Measurements from ENCODE around the gene OSMR. TPM values are rescaled to one million over a fixed set of nuclear protein-coding genes. Genes with fewer than 3 reads are reported as not detected.
"Not testable (repeated sequence)": the region's sequence is repeated elsewhere in the genome, so short reads cannot be mapped to it uniquely, and the experiment has no call there.

Gene OSMR
- total RNA-seq, 1 experiment from 2014 or later = 1.6 TPM

- Mint-ChIP-seq H3K4me3 (no peak overlapping the region), H3K27ac (no peak overlapping the region), H3K9me3 (peaks cover 32 to 35% of the 10 kb centered on the region in 2 experiments), H3K36me3 (ENCODE audit: insufficient read depth in 1 of 3, low read depth in 3 of 3) (peaks cover 2 to 28% (median 13%) of the 10 kb centered on the region in 3 experiments; a peak in 6 of 7 replicates), H3K4me1 (no peaks in the 10 kb centered on the region), H3K27me3 (ENCODE audit: low read depth) (peaks cover 2% of the 10 kb centered on the region)
- Histone ChIP-seq H2BK5ac (ENCODE audit: insufficient read length, low read length) (no peak overlapping the region), H3K79me2 (ENCODE audit: insufficient read depth, low read length) (no peaks in the 10 kb centered on the region), H3K79me1 (ENCODE audit: insufficient read depth, low read depth, low read length, poor library complexity, severe bottlenecking) (no peaks in the 10 kb centered on the region), H3K27me3 (ENCODE audit: insufficient read depth, low read length) (no peaks in the 10 kb centered on the region), H4K20me1 (ENCODE audit: control insufficient read depth, insufficient read depth, insufficient read length) (no peaks in the 10 kb centered on the region), H3K27ac (ENCODE audit: insufficient read length, low read depth, low read length) (no peak overlapping the region), H3K4me1 (ENCODE audit: insufficient read depth, low read length) (no peaks in the 10 kb centered on the region), H3K23me2 (ENCODE audit: insufficient read length, low read depth, low read length, poor library complexity, severe bottlenecking) (no peaks in the 10 kb centered on the region), H3K23ac (ENCODE audit: insufficient read length, low read depth, low read length) (no peak overlapping the region), H3K56ac (ENCODE audit: insufficient read length, low read depth, low read length) (no peak overlapping the region), H2BK120ac (ENCODE audit: low read depth, low read length, poor library complexity, severe bottlenecking) (no peak overlapping the region), H4K5ac (ENCODE audit: insufficient read length, low read depth, low read length) (no peak overlapping the region), H3K18ac (ENCODE audit: insufficient read length, low read depth, low read length) (no peak overlapping the region), H4K8ac (replicated peaks; ENCODE audit: insufficient read length, low read depth, low read length) (no peak overlapping the region), H3K9me3 (ENCODE audit: control insufficient read depth, low read depth, low read length) (no peaks in the 10 kb centered on the region), H2BK20ac (ENCODE audit: low read depth, low read length, poor library complexity, severe bottlenecking) (no peak overlapping the region), H3K4ac (ENCODE audit: low read depth, low read length) (no peak overlapping the region), H3T11ph (ENCODE audit: low read length) (no peak overlapping the region), H2AFZ (ENCODE audit: low read length) (no peak overlapping the region), H2AK5ac (ENCODE audit: insufficient read length, low read length) (no peak overlapping the region), H3K14ac (ENCODE audit: insufficient read depth, low read length) (no peak overlapping the region), H2BK15ac (ENCODE audit: low read depth, low read length) (no peak overlapping the region), H3K9ac (ENCODE audit: extremely low read depth, insufficient read length, low read length) (no peak overlapping the region), H4K91ac (ENCODE audit: insufficient read length, low read depth, low read length) (no peak overlapping the region), H3K4me2 (ENCODE audit: insufficient read depth, insufficient read length, low read length) (no peak overlapping the region), H2BK12ac (ENCODE audit: insufficient read length, low read depth, low read length) (no peak overlapping the region)
- DNase-seq = no peak
- no peak for TF ChIP-seq CTCF (conservative IDR thresholded peaks at IDR 0.05)
- no CpG with 5 or more reads among the region's 3 CpGs for WGBS (ENCODE audit: extremely low coverage, insufficient read length, low lambda C conversion rate)
These were observed 13.0 kb downstream of the OSMR start for GRCh38 chr5:38858839-38859238.

GRCh38 chr5:38861986-38862770 lies 16.4 kb downstream of the OSMR start:
- not testable (repeated sequence) for H2BK15ac ChIP-seq (ENCODE audit: low read depth, low read length); H2AK5ac ChIP-seq (ENCODE audit: insufficient read length, low read length); H4K8ac ChIP-seq (replicated peaks; ENCODE audit: insufficient read length, low read depth, low read length); H3K23me2 ChIP-seq (ENCODE audit: insufficient read length, low read depth, low read length, poor library complexity, severe bottlenecking); H3K18ac ChIP-seq (ENCODE audit: insufficient read length, low read depth, low read length); H3K4me3 Mint-ChIP-seq; H2BK120ac ChIP-seq (ENCODE audit: low read depth, low read length, poor library complexity, severe bottlenecking); H3K27ac Mint-ChIP-seq; H3K56ac ChIP-seq (ENCODE audit: insufficient read length, low read depth, low read length); H3K27me3 ChIP-seq (ENCODE audit: insufficient read depth, low read length); H2BK20ac ChIP-seq (ENCODE audit: low read depth, low read length, poor library complexity, severe bottlenecking); H2AFZ ChIP-seq (ENCODE audit: low read length); H4K5ac ChIP-seq (ENCODE audit: insufficient read length, low read depth, low read length); H3K79me2 ChIP-seq (ENCODE audit: insufficient read depth, low read length); H3K9me3 ChIP-seq (ENCODE audit: control insufficient read depth, low read depth, low read length); H4K20me1 ChIP-seq (ENCODE audit: control insufficient read depth, insufficient read depth, insufficient read length); H3K27ac ChIP-seq (ENCODE audit: insufficient read length, low read depth, low read length); H3K79me1 ChIP-seq (ENCODE audit: insufficient read depth, low read depth, low read length, poor library complexity, severe bottlenecking); H3K9ac ChIP-seq (ENCODE audit: extremely low read depth, insufficient read length, low read length); H2BK12ac ChIP-seq (ENCODE audit: insufficient read length, low read depth, low read length); H3K27me3 Mint-ChIP-seq (ENCODE audit: low read depth); H3K4me2 ChIP-seq (ENCODE audit: insufficient read depth, insufficient read length, low read length); H3T11ph ChIP-seq (ENCODE audit: low read length); H3K14ac ChIP-seq (ENCODE audit: insufficient read depth, low read length); H3K4ac ChIP-seq (ENCODE audit: low read depth, low read length); H3K4me1 ChIP-seq (ENCODE audit: insufficient read depth, low read length); H4K91ac ChIP-seq (ENCODE audit: insufficient read length, low read depth, low read length); H3K4me1 Mint-ChIP-seq; DNase-seq; H2BK5ac ChIP-seq (ENCODE audit: insufficient read length, low read length); H3K23ac ChIP-seq (ENCODE audit: insufficient read length, low read depth, low read length)
- WGBS (ENCODE audit: extremely low coverage, insufficient read length, low lambda C conversion rate) = no CpG with 5 or more reads among the region's 64 CpGs
- H3K9me3 Mint-ChIP-seq = peaks cover 40 to 47% of the 10 kb centered on the region in 2 experiments
- peaks cover 6 to 38% (median 16%) of the 10 kb centered on the region in 3 experiments for H3K36me3 Mint-ChIP-seq (ENCODE audit: insufficient read depth in 1 of 3, low read depth in 3 of 3)

All from H9 (cell line).